HUDEP-2 (cell line): ENCODE data around the gene NELFCD.
"Not testable (repeated sequence)": the region's sequence is repeated elsewhere in the genome, so short reads cannot be mapped to it uniquely, and the experiment has no call there.

Experiments used
- DNase-seq, 76 experiments: peaks; one replicate each; lab custom pipeline; 2025; ENCODE audit not compliant: unreplicated experiment in 76 of 76; lab: John Stamatoyannopoulos, UW

The NELFCD gene

DNA sequence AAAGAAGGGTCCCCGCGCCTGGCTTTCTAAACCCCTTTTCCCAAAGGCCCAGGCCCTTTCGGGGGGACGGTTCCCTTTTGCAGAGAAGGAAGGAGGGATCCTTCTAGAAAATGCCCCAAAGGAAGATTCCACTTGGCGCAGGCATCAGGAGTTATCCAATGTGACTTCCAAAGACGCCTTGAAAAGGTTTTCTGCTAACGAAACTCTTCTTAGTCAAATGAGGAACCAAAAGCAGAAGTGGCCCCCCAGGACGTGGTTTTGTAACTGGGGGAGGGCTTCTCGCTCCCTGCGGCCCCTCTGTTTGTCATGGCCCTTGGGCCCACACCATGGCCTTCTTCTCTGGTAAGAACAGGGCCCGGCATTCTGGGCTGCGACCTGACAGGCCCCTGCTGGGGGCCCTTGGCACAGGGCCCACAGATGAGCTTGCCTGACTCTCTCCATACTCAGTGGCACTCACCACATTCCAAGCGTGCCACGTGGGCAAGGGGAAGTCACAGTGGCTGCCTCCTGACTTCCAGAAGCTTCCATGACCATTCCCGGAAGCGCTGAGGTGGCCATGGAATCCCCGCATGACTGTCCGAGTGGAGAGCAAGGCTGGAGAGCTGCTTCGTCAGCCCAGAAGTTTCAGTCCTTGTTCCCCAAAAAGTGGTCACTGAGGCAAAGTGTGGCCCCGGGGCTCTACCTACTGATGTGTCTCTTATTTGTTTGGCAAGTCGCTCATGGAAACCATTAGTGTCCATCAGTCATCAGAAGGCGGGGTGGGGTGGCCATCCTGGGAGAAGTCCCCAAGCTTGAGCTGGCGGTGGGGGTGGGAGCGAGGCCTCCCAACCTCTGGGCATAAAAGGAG is 26.8 kb downstream of the NELFCD start:
- DNase-seq, result no peak

DNA sequence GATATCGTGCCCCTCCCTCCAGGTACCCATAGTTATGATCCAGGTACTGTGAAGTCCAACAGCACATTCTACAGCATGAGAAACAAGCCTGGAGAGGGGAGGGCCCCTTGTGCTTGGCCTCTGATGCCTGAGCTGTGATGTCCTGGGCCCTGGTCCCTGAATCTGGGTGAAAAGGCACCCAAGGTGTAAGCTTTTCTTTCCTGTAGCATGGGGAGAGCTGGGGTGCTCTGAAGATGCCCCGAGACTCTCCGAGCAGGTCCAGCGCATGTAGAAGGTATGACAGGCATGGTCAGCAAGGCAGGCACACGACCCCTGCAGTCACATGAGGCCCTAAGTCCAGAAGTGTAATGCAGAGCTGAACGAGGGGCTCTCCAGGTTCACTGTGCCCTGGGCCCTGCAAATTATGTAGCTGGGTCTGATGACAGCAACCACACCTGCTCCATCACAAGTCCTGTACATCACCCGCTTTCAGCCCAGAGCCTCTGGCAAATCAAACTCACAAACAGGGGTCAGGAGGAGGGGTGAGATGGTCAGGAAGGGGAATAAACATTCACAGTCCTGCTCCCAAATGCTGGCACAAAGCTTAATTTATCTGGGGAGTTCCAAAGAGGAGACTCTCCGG is 27.8 kb downstream of the NELFCD start:
- no peak for DNase-seq

DNA sequence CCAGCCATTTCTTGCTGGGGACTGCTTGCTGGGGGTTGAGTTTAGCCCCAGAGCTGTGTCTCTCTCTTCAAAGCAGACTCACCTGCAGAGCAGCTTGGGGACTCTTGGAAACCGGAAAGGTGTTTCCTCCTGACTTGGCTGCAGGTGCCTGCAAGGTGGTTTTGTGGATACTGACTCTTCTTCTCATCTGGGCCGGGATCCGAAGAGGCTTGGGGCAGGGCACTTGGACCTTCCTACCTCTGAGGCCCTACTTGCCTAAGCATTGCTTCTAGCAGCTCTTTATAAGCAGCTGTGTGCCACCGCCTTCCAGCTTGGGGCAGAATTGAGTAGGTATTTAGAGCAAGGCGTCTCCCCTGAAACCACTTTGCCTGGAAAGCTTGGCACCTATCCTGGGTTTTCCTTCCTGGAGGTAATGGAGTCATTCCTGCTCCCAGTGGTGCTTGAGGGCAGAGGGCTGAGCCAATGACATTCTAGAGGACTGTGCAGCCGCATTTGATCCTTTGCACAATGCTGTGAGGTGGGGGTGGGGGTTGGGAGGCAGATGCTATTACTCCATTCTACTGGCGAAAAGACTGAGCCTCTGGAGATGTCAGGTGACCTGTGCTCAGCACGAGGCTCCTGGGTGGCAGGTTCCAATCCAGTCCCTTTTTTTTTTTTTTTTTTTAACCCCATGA is 29.4 kb downstream of the NELFCD start:
- DNase-seq, result no peak

DNA sequence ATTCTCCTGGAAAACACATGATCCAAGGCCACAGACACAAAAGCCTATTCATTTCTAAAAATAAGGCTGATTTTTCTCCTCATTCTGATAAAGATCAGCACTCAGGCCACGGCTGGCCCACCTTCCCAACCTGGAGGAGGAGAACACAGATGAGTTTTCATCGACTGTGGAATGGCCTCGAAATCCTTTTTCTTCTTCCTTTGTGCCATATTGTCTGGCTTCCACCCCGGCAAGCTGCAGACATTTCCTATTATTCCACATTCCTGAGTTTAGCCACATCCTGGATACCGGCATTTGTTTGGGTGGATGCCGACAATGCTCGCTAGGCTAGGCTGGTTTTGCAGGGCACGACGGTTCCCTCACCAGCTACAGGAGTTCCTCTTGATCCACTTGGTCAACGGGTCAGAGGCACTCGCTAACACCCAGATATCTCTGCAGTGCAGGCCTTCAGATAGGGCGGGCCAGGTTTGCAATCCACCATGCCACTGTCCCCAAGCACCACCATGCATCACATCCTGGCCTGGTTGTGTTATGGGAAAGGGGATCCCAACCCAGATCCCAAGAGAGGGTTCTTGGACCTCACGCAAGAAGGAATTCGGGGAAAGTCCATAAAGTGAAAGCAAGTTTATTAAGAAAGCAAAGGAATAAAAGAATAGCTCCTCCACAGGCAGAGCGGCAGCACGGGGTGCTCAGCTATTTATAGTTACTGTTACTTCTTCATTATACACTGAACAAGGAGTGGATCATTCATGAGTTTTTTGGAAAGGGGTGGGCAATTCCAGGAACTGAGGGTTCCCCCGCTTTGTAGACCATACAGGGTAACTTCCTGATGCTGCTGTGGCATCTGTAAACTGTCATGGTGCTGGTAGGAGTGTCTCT is 30.2 kb downstream of the NELFCD start:
- DNase-seq, result peak in 19 of 76 experiments; percentile 4 to 52 (median 21)

DNA sequence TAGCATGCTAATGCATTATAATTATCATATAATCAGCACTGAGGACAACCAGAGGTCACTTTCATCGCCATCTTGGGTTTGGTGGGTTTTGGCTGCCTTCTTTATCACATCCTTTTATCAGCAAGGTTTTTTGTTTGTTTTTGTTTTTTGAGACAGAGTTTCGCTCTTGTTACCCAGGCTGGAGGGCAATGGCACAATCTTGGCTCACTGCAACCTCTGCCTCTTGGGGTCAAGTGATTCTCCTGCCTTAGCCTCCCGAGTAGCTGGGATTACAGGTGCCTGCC is 30.8 kb downstream of the NELFCD start:
- not testable (repeated sequence) for DNase-seq

DNA sequence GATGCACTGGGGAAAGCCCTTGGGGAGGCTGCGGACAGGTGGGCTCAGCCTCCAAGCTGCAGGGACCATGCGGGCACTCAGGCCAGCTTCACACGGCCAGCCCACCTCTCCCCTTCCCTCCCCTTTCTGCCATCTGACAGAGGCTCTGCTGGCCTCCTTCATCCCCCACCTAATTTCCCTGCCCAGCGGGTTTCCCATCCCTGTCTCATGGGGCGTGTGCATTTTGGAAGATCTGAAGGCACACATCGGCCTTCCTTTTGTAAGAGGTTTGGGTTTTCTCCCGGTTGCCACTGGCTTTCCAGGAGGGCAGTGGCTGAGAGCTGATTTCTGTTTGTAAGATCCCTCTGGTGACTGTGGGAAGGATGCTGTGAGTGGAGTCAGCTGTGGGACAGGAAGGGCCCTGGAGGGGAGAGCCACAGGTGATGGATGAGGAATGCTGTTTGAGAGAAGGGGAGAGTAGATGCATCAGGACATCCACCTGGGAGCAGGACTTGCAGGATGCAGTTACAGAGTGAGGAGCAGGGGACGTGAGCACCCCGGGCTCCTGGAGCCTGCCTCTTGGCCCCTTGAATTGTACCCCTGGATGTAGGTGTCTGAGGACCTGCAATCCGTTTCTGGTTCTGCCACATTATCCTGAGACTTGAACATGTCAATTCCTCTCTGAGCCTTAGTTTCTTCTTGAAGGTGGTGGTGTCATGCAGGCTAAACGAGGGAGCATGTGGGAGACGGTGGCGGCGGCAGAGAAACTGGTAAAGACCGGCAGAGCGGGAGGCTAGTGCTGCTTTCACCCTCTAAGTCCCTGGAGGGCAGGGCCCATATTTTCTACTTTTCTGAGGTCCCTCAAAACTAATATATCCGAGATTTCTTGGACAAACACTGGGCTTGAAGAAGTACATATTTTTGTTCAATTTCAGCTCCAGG is 32.2 kb downstream of the NELFCD start:
- DNase-seq, result no peak

DNA sequence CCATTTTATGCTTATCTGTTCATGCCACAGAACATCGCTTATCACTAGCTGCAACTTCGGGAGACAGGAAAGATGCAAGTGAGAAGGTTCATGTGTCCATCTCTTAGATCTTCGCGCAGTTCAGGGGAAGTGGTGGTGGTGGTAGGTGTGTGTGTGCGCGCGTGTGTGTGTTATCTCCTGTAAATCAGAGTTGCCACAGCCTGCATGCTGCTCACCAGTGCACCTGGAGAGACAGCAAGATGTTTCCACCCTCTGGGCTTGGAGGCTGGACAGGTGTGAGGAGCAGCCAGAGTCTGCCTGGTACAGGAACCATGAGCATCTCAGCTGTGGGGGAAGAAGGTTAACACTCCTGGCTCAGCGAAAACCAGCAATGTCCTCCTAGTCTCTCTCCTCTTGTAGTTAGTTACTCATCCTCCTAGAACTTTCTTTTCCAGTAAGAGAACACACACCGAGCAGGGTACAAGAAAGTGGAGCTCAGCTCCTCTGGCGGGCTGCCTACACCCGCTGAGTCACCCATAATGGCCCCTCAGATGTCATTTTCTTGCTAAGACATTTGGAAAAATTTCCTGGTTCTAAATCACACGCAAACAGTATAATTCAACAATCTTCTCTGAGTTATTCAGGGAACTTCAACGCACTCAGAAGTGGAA is 33.0 kb downstream of the NELFCD start:
- DNase-seq, result no peak

DNA sequence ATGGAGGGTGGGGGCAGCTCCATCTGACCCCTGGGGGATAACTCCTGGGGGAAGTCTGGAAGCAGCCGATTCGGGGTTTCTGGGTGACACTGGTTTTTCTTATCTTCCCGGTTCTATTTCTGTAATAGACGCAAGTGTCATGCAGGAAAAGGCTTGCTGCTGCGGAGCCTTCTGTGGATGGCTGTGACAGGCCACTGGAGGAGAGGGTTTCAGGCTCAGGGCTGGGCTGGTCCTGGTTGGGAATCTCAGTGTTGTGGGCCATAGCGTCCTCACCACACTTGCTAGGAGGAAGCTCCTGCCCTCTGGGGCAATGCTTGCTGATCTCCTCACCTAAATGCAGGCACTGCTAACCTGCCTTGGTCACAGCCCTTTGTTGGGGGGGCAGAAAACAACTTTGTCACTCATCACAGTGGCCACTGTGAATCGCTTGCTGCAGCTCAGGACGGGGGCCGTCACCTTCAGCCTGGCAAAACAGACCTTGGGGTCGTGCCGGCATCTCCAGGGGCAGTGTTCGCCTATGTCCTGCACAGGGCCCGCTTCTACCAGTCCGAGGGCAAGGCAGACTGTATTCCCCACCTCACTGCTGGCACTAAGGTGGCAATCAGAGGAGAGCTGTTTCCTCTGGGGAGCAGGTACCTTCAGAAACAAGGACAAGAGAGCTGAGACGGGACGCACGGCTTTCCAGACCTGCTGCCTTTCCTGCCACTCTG is 33.8 kb downstream of the NELFCD start:
- no peak for DNase-seq

DNA sequence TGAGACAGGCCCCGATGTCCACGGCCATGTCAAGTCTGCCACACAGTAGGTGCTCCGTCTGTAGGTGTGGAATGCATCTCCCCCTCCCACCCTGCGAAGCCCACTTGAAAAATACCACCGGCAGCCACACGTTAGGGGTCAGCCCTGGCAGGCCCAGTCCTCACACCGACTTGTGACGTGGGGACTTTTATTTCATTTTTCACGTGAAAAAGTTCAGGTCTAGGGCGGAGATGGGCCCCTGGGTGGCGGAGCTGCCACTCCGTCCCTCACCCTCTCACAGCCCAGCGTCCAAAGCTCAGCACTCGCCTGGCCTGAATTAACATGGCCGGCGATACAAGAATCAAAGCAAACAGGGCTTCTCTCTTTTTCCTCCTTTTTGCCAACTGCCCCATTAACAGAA is 34.4 kb downstream of the NELFCD start:
- no peak for DNase-seq

DNA sequence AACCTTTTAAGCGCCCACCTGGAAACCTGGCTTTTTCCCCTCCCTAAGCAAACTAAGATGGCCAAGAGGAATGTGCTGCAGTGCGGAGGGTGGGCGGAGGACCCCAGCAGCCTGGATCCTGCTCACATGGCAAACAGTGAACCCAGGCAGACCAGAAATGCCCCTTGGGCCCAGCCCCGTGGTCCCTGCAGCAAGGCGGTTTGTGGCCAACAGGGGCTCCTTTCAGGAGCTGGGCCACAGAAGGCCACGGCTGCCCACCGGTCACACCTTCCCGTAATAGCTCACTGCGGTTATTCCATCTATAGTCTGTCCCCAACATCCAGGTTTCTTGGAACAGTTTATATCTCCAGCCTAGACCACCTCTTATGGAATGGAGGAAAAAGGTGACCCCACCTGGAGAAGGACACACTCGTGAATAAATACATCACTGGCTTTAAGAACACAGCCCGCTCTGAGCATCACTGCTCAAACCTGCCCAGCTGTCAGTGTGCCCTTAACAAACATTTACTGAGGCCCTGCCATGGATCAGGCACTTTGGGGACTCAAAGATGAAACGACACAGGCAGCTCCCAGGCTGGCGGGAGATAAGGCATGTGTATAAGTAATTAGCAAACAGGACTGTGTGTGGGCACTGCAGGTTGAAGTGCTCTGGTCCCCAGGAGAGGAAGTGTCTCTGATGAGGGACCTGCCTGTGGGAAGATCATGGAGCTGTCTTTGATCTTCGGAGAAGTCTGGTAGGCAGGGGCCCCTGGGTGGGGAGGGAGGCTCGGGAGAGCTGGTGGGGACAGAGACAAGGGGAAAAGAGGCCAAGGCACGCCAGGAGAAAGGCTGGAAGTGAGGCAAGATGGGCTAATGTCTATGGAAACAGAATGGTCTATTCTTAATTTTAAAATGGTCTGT is 35.0 kb downstream of the NELFCD start:
- peak in 9 of 76 experiments; percentile 7 to 60 (median 28) for DNase-seq

DNA sequence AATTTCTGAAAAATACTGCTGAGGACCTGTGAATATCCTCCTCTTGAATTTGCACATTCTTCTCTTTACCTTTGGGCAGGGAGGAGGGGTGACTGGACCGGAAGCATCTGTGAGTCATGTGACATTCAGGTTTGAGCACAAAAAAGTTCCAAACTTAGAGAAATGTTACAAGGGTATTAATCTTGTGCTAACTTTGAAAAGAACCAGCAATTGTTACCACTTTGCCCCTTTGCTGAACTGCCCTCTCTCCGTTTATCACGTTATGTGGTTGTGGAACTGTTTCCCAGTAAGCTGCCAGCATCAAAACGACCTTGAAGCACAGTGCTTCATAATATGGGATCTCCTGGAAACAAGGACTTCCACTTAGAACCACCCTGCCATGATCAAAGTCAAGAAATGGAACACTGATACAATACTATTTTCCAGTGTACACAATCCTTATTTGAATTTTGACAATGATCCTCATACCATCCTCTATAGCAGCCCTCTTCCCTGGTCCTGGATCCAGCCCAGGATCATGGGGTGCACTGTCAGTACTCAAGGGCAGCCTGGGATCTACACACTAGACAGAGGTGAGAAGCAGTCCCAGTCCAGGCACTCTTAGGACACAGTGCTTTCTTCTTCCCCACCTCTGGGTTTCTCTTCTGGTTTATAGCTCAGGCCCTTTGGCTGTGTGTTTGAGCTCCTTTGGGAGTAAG is 35.9 kb downstream of the NELFCD start:
- no peak for DNase-seq

DNA sequence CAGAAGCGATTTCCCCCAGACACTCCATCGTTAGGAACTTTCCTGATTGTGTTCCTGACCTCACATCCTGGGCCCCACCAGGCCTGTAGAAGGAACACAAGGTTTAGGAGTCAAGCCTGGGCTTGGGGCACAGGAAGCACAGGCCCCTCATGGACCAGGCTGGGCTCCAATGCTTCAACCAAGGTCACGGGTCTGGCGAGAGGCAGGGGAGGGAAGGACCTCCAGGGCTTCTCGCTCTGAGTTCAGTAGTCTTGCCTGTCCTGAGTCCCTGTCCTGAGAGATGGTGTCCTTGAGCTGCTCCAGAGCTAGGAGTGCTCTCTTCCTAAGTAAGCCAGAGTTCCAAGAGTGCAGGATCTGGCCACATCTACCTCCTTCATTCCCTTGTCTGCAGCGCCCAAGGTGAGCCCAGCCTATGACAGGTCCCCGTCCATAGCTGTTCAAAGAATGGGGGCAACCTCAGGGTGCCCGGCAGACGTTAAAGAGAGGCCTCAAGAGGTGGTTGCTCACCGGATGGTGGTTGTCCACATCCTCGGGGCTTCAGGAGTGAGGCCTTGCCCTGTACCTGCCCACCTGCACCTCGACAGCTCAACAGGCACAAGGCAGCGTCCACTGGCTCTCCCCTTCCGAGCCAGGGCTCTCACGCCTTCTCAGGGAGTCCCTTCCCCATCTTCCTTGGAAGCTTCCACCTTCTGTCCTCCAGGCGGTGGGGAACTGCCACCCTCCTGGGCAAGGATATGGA is 36.6 kb downstream of the NELFCD start:
- no peak for DNase-seq

DNA sequence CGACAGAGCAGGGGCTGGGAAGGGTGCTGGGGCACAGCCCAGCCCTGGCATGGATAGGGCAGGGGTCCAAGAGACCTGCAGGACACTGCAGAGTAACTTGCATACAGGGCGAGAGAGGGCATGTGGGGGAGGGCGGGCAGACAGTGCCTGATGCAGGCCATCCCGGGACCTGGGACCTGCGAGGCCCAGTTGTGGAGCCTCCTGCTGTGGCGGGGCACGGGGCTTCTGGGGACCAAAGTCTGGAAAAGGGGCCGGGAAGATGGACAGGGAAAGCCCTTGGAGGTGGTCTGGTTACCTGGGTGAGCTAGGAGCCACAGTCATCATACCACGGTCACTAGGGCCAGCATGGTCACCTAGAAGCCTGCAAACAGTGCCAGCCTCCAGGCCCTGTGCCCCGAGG is 37.8 kb downstream of the NELFCD start:
- DNase-seq, result no peak

DNA sequence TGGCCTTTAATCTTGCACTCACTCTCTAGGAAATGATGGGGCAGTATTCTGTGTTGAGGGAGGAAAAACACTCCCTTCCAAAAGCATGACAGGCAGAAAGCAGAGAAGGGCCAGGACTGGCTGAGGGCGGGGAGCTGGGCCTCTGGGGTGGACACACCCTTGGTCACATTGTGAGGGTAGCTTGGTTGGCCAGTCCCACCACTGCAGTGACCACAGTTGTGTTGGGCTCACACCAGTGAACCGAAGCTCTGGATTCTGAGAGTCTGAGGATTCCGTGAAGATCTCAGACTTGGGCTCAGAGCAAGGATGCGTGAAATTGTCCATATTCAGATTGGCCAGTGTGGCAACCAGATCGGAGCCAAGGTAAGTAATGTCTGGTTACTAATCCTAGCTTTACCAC is 38.2 kb downstream of the NELFCD start, which contains the start of gene TUBB1:
Gene TUBB1, plus strand, starts transcription at position 213 of the 400 bp plus-strand sequence. Its CDS starts 94 bp downstream, at position 307.
- DNase-seq, result peak in 32 of 76 experiments; percentile 5 to 67 (median 28)

DNA sequence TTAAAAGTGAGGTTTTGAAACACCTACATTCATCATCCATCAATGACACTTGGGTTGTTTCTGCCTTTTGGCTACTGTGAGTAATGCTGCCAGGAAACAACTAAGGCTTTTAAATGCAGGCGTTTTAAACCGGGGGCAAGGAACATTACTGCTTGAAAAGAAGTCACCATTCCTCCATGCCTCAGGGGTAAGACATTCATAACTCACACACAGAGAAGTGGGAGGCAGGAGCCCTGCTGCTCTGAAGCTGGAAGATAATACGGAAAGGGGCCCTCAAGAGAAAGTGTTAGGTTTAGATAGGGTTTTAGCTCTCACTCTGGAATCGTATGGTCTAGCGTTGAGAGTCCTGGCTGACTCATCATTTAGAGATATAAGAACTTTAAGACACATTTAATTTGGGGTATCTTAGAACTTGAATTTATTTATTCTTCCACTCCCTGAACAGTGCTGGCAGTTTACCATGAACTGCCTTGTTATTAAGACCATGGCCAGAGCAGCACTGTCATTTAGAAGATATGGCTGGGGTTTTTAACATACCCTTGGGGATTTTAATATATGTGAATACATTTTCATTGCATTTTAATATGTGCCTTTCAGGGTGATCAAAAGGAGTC is 40.0 kb downstream of the NELFCD start:
- DNase-seq, result peak in 73 of 76 experiments; percentile 17 to 94 (median 73)

DNA sequence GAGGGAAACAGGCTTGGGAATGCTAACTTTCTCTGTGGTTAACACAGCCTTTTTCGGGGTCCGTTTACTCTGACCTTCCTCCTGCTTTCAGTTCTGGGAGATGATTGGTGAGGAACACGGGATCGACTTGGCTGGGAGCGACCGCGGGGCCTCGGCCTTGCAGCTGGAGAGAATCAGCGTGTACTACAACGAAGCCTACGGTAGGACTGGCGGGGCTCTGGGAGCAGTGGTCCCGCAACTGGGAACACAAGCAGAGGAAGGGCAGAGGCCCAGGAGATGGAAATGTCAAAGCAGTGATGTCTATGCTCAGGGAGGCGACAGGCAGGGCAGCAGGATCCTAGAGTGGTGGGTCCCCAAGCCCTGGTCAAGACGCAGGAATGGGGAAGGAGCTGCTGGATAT is 41.7 kb downstream of the NELFCD start:
- no peak for DNase-seq
